A549 (cell line): Measurements from ENCODE around the gene ABCC9. TPM values are rescaled to one million over a fixed set of nuclear protein-coding genes. Genes with fewer than 3 reads are reported as not detected.

ENCODE experiments used
- ATAC-seq, 2 experiments: fragments of 200-7000 bp in 1 of 2; fragments of >200 bp in 1 of 2; cut with Nextera tagmentation in 1 of 2; cut with Tn5 transposase in 1 of 2; 3 replicates each; pipeline versions ENCODE4 v1.8.0 to v1.9.1; 2018 to 2020; ENCODE audit warnings: mild to moderate bottlenecking in 1 of 2, moderate library complexity in 1 of 2
- CTCF ChIA-PET: fragments of 300-600 bp; sonication (Branson Sonifier 250); formaldehyde crosslinking; extraction: SDS; loops from one replicate; lab custom pipeline; 2021; ENCODE audit warnings: antibody characterized with exemption, inconsistent platforms; lab: Yijun Ruan, JAX
- POLR2A ChIA-PET: fragments of 350-600 bp; formaldehyde crosslinking; extraction: SDS; loops from one replicate; lab custom pipeline; 2021; ENCODE audit warnings: antibody characterized with exemption, inconsistent platforms; lab: Yijun Ruan, JAX
- DNase-seq, 2 experiments: peaks; one replicate each; pipeline versions ENCODE4 v3.0.0 to v3.0.0-alpha.2; 2011 to 2016; ENCODE audit warnings: low read depth in 1 of 2, low spot score in 1 of 2
- FAIRE-seq: peaks from 2 replicates; lab custom pipeline; 2011; peaks lifted over from hg19 to GRCh38; lab: Jason Lieb, UNC
- H3K27ac ChIP-seq, 2 experiments: fragments of >200 bp; sonication (Bioruptor Twin); formaldehyde crosslinking; 3 replicates each; pipeline ENCODE4 v1.5.1; 2016 to 2017
- H3K4me1 ChIP-seq: fragments of >200 bp; sonication (Bioruptor Twin); formaldehyde crosslinking; 3 replicates; pipeline ENCODE4 v1.6.1; 2016
- H3K4me2 ChIP-seq: fragments of >200 bp; sonication (Bioruptor Twin); formaldehyde crosslinking; 3 replicates; pipeline ENCODE4 v1.6.1; 2016
- H3K4me3 ChIP-seq: fragments of >200 bp; sonication (Bioruptor Twin); formaldehyde crosslinking; 3 replicates; pipeline ENCODE4 v1.5.1; 2016
- H3K9me3 ChIP-seq: fragments of >200 bp; sonication (Bioruptor Twin); formaldehyde crosslinking; 3 replicates; pipeline ENCODE4 v1.6.1; 2016
- CHD4 ChIP-seq: fragments of 200-600 bp; sonication (generic); IDR thresholded peaks from 2 replicates; pipeline ENCODE4 v1.6.1; 2016; ENCODE audit warnings: antibody characterized with exemption, mild to moderate bottlenecking, borderline replicate concordance
- ESRRA ChIP-seq: fragments of 150-350 bp; IDR thresholded peaks from 2 replicates; pipeline ENCODE4 v1.6.1; 2014; ENCODE audit warnings: mild to moderate bottlenecking, low read length, borderline replicate concordance
- HOXB13 ChIP-seq: fragments of 250-450 bp; sonication (Bioruptor Pico); IDR thresholded peaks from 2 replicates; pipeline ENCODE4 v1.5.0; 2020; ENCODE audit warnings: low read depth, mild to moderate bottlenecking, moderate library complexity
- HOXB5 ChIP-seq: fragments of 250-450 bp; sonication (Bioruptor Pico); IDR thresholded peaks from 2 replicates; pipeline ENCODE4 v1.5.0; 2020; ENCODE audit warnings: mild to moderate bottlenecking, moderate library complexity
- JUN ChIP-seq, 2 experiments: fragments of >200 bp; sonication (Bioruptor Twin); formaldehyde crosslinking; IDR thresholded peaks; 2 replicates in 1 of 2; 3 replicates in 1 of 2; pipeline ENCODE4 v1.6.1; 2016 to 2017
- JUNB ChIP-seq: fragments of >200 bp; sonication (Bioruptor Twin); formaldehyde crosslinking; IDR thresholded peaks from 2 replicates; pipeline ENCODE4 v1.6.1; 2016
- NPAS2 ChIP-seq: fragments of 250-450 bp; sonication (Bioruptor Pico); IDR thresholded peaks from 2 replicates; pipeline ENCODE4 v1.8.0; 2022; ENCODE audit warnings: mild to moderate bottlenecking, moderate library complexity, borderline replicate concordance
- RAD21 ChIP-seq, 2 experiments: fragments of >200 bp in 1 of 2; sonication (Bioruptor Twin) in 1 of 2; formaldehyde crosslinking in 1 of 2; IDR thresholded peaks in 1 of 2; conservative IDR thresholded peaks in 1 of 2; 2 replicates in 1 of 2; 3 replicates in 1 of 2; pipeline ENCODE4 v1.6.1; 2012 to 2018; ENCODE audit warnings: inconsistent platforms in 1 of 2
- ZC3H11A ChIP-seq: fragments of 450-650 bp; IDR thresholded peaks from 2 replicates; pipeline ENCODE4 v1.6.1; 2014; ENCODE audit warnings: antibody characterized with exemption, mild to moderate bottlenecking
- WGBS: methylation state at CpG from one replicate; pipeline ENCODE4 v1.1.6; 2017; ENCODE audit errors: missing lambda C conversion rate; 5-methylcytosine and 5-hydroxymethylcytosine counted together
- polyA plus RNA-seq, 4 experiments: library from polyadenylated mRNA; depleted of rRNA in 3 of 4; stranded (reverse); fragments of >200 nt; fragmentation: RNase III in 1 of 4; extraction: RNeasy Plus Mini Kit Qiagen cat#74134 plus additional on column Dnase treatment in 1 of 4; gene quantifications; 2 replicates in 3 of 4; 3 replicates in 1 of 4; pipeline ENCODE4 v1.2.3, GENCODE V29; 2011 to 2017
- TF ChIP-seq, protein P1 (sequence below): IDR thresholded peaks from 2 replicates; pipeline ENCODE4 v1.6.1; 2012
- TF ChIP-seq, protein P2 (sequence below): fragments of 200-600 bp; sonication (generic); IDR thresholded peaks from 2 replicates; pipeline ENCODE4 v1.6.1; 2016; ENCODE audit warnings: antibody characterized with exemption, mild to moderate bottlenecking, moderate library complexity
- TF ChIP-seq, protein P3 (sequence below): fragments of 250-450 bp; sonication (Bioruptor Pico); IDR thresholded peaks from 2 replicates; pipeline ENCODE4 v1.5.0; 2020; ENCODE audit warnings: low read depth, mild to moderate bottlenecking, moderate library complexity
- TF ChIP-seq, protein P4 (sequence below): fragments of >200 bp; sonication (Bioruptor Twin); formaldehyde crosslinking; IDR thresholded peaks from 3 replicates; pipeline ENCODE4 v1.5.1; 2016
- TF ChIP-seq, protein P5 (sequence below): IDR thresholded peaks from 2 replicates; pipeline ENCODE4 v1.6.1; 2012; ENCODE audit warnings: low read depth, borderline replicate concordance

The ABCC9 gene
- polyA plus RNA-seq, 2 of the 4 experiments (the other 2 are of a cell fraction), result 0.01 TPM; not detected in 1

DNA sequence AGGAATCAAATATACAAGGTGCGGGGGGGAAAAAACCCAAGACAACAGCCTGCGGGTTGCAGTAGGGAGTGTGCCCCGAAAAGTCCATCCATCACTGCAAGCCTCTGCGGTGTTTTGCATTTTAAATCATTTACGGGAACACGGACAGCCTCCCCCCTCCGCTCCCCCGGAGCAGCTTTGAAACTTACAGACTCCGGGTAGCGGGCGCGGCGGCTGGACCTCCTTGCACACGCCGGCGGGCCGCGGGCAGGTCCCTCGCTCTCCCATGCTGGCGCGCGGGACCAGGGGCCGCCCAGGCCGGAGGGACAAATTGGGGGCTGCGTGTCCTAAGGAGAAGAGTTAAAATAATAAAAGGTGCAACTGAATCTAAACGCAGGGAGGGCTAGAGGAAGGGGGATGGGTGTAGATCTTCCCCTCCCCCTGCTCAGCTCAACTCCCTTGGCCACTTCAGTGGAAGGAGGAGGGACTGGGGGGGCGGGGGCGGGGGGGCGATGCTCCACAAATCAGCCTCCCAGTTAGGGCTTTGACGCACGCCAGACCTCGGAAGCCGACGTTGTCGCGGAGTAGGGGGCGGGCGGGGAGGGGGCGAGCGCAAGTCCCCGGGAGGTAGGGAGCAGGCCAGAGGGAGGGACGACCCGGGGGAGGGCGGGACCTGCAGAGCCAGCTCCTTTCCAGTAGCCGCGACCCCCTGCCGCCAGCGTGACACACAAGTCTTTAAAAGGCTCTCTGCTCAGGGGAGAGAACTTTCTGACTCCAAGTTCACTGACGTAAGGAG is 166.7 kb downstream of the ABCC9 start, which contains the start of gene KCNJ8:
Gene KCNJ8 (minus strand): TSS at position 349 of the 775 bp plus-strand sequence. CDS start 1,090 bp downstream, outside the sequence.
- ATAC-seq (peak; percentile 79 to 80), DNase-seq (peak; percentile 12 to 30), FAIRE-seq (no peak)
- TF ChIP-seq ZC3H11A (no peak), HOXB13 (CRISPR knock-in tag) (no peak), HOXB5 (CRISPR knock-in tag) (no peak)
- TF ChIP-seq, protein P1, sequence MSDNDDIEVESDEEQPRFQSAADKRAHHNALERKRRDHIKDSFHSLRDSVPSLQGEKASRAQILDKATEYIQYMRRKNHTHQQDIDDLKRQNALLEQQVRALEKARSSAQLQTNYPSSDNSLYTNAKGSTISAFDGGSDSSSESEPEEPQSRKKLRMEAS, result 0 out of 2 replicates have a peak, but pooled peaks have one; percentile 12
- TF ChIP-seq, protein P2, sequence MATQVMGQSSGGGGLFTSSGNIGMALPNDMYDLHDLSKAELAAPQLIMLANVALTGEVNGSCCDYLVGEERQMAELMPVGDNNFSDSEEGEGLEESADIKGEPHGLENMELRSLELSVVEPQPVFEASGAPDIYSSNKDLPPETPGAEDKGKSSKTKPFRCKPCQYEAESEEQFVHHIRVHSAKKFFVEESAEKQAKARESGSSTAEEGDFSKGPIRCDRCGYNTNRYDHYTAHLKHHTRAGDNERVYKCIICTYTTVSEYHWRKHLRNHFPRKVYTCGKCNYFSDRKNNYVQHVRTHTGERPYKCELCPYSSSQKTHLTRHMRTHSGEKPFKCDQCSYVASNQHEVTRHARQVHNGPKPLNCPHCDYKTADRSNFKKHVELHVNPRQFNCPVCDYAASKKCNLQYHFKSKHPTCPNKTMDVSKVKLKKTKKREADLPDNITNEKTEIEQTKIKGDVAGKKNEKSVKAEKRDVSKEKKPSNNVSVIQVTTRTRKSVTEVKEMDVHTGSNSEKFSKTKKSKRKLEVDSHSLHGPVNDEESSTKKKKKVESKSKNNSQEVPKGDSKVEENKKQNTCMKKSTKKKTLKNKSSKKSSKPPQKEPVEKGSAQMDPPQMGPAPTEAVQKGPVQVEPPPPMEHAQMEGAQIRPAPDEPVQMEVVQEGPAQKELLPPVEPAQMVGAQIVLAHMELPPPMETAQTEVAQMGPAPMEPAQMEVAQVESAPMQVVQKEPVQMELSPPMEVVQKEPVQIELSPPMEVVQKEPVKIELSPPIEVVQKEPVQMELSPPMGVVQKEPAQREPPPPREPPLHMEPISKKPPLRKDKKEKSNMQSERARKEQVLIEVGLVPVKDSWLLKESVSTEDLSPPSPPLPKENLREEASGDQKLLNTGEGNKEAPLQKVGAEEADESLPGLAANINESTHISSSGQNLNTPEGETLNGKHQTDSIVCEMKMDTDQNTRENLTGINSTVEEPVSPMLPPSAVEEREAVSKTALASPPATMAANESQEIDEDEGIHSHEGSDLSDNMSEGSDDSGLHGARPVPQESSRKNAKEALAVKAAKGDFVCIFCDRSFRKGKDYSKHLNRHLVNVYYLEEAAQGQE, result no peak
- H3K4me2 ChIP-seq, result peak within 1 kb of the TSS; percentile 90
- no peaks in the 10 kb centered on the region for H3K4me1 ChIP-seq
- WGBS, result 5% methylated on average over 33 of the region's 49 CpGs
- H3K4me3 ChIP-seq, result peak within 1 kb of the TSS; percentile 62
- peak within 1 kb of the TSS; percentile 39 to 75; a peak in 3 of 6 replicates for H3K27ac ChIP-seq
- POLR2A ChIA-PET, result no interaction called here
- H3K9me3 ChIP-seq, result no peaks in the 10 kb centered on the region
- CTCF ChIA-PET, result interaction anchor here (0.6 kb wide), 1 partner anchor 1941 kb away, joined by 3 read pairs; no protein-coding TSS in a partner anchor

DNA sequence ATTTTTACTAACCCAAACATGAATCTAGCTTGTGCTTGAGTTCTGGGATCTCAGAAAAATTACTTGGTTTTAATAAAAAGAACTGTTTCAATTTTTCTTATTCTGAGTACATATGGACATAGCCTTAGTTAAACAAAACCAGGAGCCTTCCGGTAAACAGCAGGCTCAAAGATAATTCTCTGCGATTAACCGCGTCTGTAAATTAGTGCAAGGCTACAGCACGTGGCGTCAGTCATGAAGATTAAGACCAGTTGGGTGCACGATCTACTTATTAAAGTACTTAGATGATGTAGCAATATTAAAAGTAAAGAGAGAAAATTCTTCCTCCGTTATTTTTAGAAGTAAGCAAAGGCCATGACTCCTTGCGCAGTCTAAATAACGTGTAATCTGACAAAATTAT is 167.4 kb downstream of the ABCC9 start:
- H3K9me3 ChIP-seq, result no peaks in the 10 kb centered on the region
- H3K4me2 ChIP-seq, result peak overlapping the region; percentile 90
- POLR2A ChIA-PET, result no interaction called here
- no peak for ATAC-seq
- CTCF ChIA-PET, result interaction anchor here (0.6 kb wide), 1 partner anchor 1942 kb away, joined by 3 read pairs; no protein-coding TSS in a partner anchor
- TF ChIP-seq ESRRA, result no peak
- no peak for TF ChIP-seq NPAS2
- no peak for TF ChIP-seq JUN (IDR thresholded peaks at IDR 0.05)
- no peak for DNase-seq
- no peak for FAIRE-seq
- H3K4me1 ChIP-seq, result no peaks in the 10 kb centered on the region
- peak overlapping the region; percentile 62 for H3K4me3 ChIP-seq
- H3K27ac ChIP-seq, result no peak overlapping the region
- 78% methylated on average over 10 of the region's 10 CpGs for WGBS

DNA sequence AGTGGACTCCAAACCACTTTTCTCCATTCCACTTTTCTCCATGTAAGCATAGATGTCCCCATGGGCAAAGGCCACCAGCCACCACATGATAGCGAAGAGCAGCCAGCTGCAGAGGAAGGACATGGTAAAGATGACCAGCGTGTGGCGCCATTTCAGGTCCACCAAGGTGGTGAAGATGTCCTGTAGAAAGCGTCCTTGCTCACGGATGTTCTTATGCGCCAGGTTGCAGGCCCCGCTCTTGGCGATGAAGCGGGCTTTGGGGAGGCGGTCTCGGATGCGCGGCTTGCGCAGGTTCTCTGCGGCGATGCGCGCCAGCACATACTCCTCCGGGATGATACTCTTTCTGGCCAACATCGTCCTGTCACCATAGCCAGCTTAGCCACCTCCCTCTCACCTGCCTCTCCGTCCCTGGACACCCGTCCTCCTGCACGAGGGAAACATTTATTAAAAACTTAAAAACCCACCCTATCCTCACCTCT is 167.9 kb downstream of the ABCC9 start:
- WGBS, result 92% methylated on average over 23 of the region's 23 CpGs
- no peak for FAIRE-seq
- no peak overlapping the region for H3K27ac ChIP-seq
- H3K4me3 ChIP-seq, result no peak overlapping the region
- ATAC-seq, result peak; percentile 39 to 78; a peak in 4 of 6 replicates
- TF ChIP-seq, protein P3, sequence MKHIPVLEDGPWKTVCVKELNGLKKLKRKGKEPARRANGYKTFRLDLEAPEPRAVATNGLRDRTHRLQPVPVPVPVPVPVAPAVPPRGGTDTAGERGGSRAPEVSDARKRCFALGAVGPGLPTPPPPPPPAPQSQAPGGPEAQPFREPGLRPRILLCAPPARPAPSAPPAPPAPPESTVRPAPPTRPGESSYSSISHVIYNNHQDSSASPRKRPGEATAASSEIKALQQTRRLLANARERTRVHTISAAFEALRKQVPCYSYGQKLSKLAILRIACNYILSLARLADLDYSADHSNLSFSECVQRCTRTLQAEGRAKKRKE, result no peak
- TF ChIP-seq RAD21 (conservative IDR thresholded peaks at IDR 0.05 in 1 of 2, IDR thresholded peaks at IDR 0.05 in 1 of 2) (peak; percentile 12 to 38; a peak in 1 of 5 replicates), JUNB (no peak), CHD4 (no peak)
- TF ChIP-seq, protein P4, sequence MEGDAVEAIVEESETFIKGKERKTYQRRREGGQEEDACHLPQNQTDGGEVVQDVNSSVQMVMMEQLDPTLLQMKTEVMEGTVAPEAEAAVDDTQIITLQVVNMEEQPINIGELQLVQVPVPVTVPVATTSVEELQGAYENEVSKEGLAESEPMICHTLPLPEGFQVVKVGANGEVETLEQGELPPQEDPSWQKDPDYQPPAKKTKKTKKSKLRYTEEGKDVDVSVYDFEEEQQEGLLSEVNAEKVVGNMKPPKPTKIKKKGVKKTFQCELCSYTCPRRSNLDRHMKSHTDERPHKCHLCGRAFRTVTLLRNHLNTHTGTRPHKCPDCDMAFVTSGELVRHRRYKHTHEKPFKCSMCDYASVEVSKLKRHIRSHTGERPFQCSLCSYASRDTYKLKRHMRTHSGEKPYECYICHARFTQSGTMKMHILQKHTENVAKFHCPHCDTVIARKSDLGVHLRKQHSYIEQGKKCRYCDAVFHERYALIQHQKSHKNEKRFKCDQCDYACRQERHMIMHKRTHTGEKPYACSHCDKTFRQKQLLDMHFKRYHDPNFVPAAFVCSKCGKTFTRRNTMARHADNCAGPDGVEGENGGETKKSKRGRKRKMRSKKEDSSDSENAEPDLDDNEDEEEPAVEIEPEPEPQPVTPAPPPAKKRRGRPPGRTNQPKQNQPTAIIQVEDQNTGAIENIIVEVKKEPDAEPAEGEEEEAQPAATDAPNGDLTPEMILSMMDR, result peak; percentile 19; the same call in 1 of the 3 replicates
- TF ChIP-seq, protein P5, sequence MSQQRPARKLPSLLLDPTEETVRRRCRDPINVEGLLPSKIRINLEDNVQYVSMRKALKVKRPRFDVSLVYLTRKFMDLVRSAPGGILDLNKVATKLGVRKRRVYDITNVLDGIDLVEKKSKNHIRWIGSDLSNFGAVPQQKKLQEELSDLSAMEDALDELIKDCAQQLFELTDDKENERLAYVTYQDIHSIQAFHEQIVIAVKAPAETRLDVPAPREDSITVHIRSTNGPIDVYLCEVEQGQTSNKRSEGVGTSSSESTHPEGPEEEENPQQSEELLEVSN, result no peak
- H3K4me1 ChIP-seq, result no peaks in the 10 kb centered on the region
- DNase-seq, result peak in 1 of 2 experiments; percentile 56
- H3K4me2 ChIP-seq, result no peak overlapping the region; the same call in 2 of the 3 replicates
- H3K9me3 ChIP-seq, result no peaks in the 10 kb centered on the region
- ChIA-PET CTCF (no interaction called here), POLR2A (no interaction called here)
